Measurements from ENCODE around the gene UBL5. TPM values are rescaled to one million over a fixed set of nuclear protein-coding genes. Genes with fewer than 3 reads are reported as not detected.
A peak's percentile ranks its signal among the peaks of the same experiment; 100 is the strongest.

UBL5 gene
- total RNA-seq, 2 donors from 2014 or later: 113 to 120 TPM

- H3K27ac ChIP-seq: peak overlapping the region in 3 of 4 donors; percentile 39 to 67 (median 52)
- WGBS, 2 donors: 0 to 1% methylated on average over 8 to 24 of the region's 28 CpGs
Observed at GRCh38 chr19:9835507-9835949, 7.8 kb downstream of the UBL5 start.

GRCh38 chr19:9836021-9836420 is 8.3 kb downstream of the UBL5 start:
- Histone ChIP-seq H3K4me1 (peaks cover 12% of the 10 kb centered on the region), H3K27ac (no peak overlapping the region), H3K9me3 (no peaks in the 10 kb centered on the region), H3K27me3 (no peaks in the 10 kb centered on the region), H3K36me3 (replicated peaks in 1 of 2; ENCODE audit: insufficient read depth in 1 of 2, low read depth in 2 of 2) (peaks cover 0 to 3% of the 10 kb centered on the region in 2 donors), H3K4me3 (peak overlapping the region in 1 of 2 donors; percentile 95)
- 0 to 2% methylated on average over 1 to 5 of the region's 5 CpGs for WGBS, 2 donors
- TF ChIP-seq CTCF (IDR thresholded peaks at IDR 0.05) (no peak), POLR2A (IDR thresholded peaks at IDR 0.05) (no peak)
- intact Hi-C loops (cut with DNase I): no loop called here
- ATAC-seq (no peak), DNase-seq (no peak)

More at GRCh38 chr19:9835507-9835949, 7.8 kb downstream of the UBL5 start:
- Histone ChIP-seq H3K36me3 (replicated peaks in 1 of 2; ENCODE audit: insufficient read depth in 1 of 2, low read depth in 2 of 2) (no peaks in the 10 kb centered on the region), H3K27me3 (no peaks in the 10 kb centered on the region), H3K4me1 (peaks cover 12% of the 10 kb centered on the region), H3K4me3 (peak overlapping the region; percentile 62 to 95), H3K9me3 (no peaks in the 10 kb centered on the region)
- TF ChIP-seq POLR2A (IDR thresholded peaks at IDR 0.05) (no peak), CTCF (IDR thresholded peaks at IDR 0.05) (no peak)
- ATAC-seq: no peak
- intact Hi-C loops (cut with DNase I): no loop called here
- no peak for DNase-seq

GRCh38 chr19:9838324-9838723 is 10.6 kb downstream of the UBL5 start:
- Histone ChIP-seq H3K27ac (no peak overlapping the region), H3K27me3 (no peaks in the 10 kb centered on the region), H3K4me1 (peaks cover 12% of the 10 kb centered on the region), H3K4me3 (no peak overlapping the region), H3K9me3 (no peaks in the 10 kb centered on the region), H3K36me3 (replicated peaks in 1 of 2; ENCODE audit: insufficient read depth in 1 of 2, low read depth in 2 of 2) (peaks cover 0 to 13% of the 10 kb centered on the region in 2 donors)
- no peak for ATAC-seq
- WGBS, 2 donors: 90 to 96% methylated on average over 9 to 10 of the region's 15 CpGs
- TF ChIP-seq CTCF (IDR thresholded peaks at IDR 0.05): no peak
- TF ChIP-seq POLR2A (IDR thresholded peaks at IDR 0.05): no peak
- DNase-seq: no peak
- intact Hi-C loops (cut with DNase I): no loop called here

- intact Hi-C loops (cut with DNase I): no loop called here
- Histone ChIP-seq H3K9me3 (no peaks in the 10 kb centered on the region), H3K27me3 (no peaks in the 10 kb centered on the region), H3K4me3 (no peak overlapping the region), H3K27ac (no peak overlapping the region), H3K36me3 (replicated peaks in 1 of 2; ENCODE audit: insufficient read depth in 1 of 2, low read depth in 2 of 2) (peaks cover 0 to 13% of the 10 kb centered on the region in 2 donors), H3K4me1 (peaks cover 12% of the 10 kb centered on the region)
- ATAC-seq (no peak), DNase-seq (no peak)
- TF ChIP-seq CTCF (IDR thresholded peaks at IDR 0.05) (no peak), POLR2A (IDR thresholded peaks at IDR 0.05) (no peak)
- 67% methylated on average over 1 of the region's 1 CpG for WGBS, 2 donors
Observed at GRCh38 chr19:9839415-9839814, 11.7 kb downstream of the UBL5 start.
